Gastroesophageal sphincter (tissue), 4 donors: ENCODE results near the gene C5. TPM values are rescaled to one million over a fixed set of nuclear protein-coding genes. Genes with fewer than 3 reads are reported as not detected.

Experiments used
- ATAC-seq: fragments of 150-250 bp; one replicate; pipeline ENCODE4 v1.9.1; 2016; ENCODE audit warnings: mild to moderate bottlenecking, moderate library complexity
- H3K27ac ChIP-seq, 4 donors: fragments of 200-600 bp; sonication (generic) in 3 of 4; 1 replicate in 3 of 4; 2 replicates in 1 of 4; pipeline ENCODE4 v1.5.1; 2016 to 2019
- H3K27me3 ChIP-seq: fragments of 200-600 bp; sonication (generic); one replicate; pipeline ENCODE4 v1.5.1; 2019
- H3K36me3 ChIP-seq, 2 donors: fragments of 200-600 bp; sonication (generic); one replicate each; pipeline ENCODE4 v1.5.1; 2019; ENCODE audit warnings: control low read depth in 1 of 2
- H3K4me1 ChIP-seq, 3 donors: fragments of 200-600 bp; sonication (generic); 1 replicate in 2 of 3; 2 replicates in 1 of 3; pipeline ENCODE4 v1.5.1; 2016 to 2019; ENCODE audit warnings: control low read depth in 2 of 3
- H3K4me3 ChIP-seq, 2 donors: fragments of 200-600 bp; sonication (generic); one replicate each; pipeline ENCODE4 v1.5.1; 2019; ENCODE audit warnings: mild to moderate bottlenecking in 1 of 2, moderate library complexity in 1 of 2
- H3K9me3 ChIP-seq, 3 donors: fragments of 200-600 bp; sonication (generic); one replicate each; pipeline ENCODE4 v1.5.1; 2017 to 2019; ENCODE audit warnings: control low read depth in 2 of 3
- EP300 ChIP-seq: sonication (generic); formaldehyde crosslinking; IDR thresholded peaks from one replicate; pipeline ENCODE4 v1.6.1; 2017; ENCODE audit warnings: antibody characterized with exemption, mild to moderate bottlenecking
- POLR2A ChIP-seq, 2 donors: fragments of 450-650 bp; IDR thresholded peaks; one replicate each; pipeline ENCODE4 v1.6.1; 2017; ENCODE audit warnings: antibody characterized with exemption in 2 of 2, mild to moderate bottlenecking in 2 of 2, moderate library complexity in 1 of 2
- POLR2AphosphoS5 ChIP-seq: sonication (generic); formaldehyde crosslinking; IDR thresholded peaks from one replicate; pipeline ENCODE4 v1.6.1; 2017; ENCODE audit warnings: antibody characterized with exemption
- WGBS, 2 donors: methylation state at CpG; one replicate each; pipeline ENCODE4 v1.1.5; 2018; ENCODE audit warnings: low coverage in 1 of 2; 5-methylcytosine and 5-hydroxymethylcytosine counted together
- total RNA-seq, 4 donors: library from RNA; depleted of rRNA; stranded (reverse); fragments of >200 nt; gene quantifications; one replicate each; pipeline ENCODE4 v1.1.0, GENCODE V29; 2016
- TF ChIP-seq, protein P1 (sequence below), 4 experiments: fragments of 200-600 bp in 2 of 4; fragments of 450-650 bp in 2 of 4; sonication (generic) in 1 of 4; IDR thresholded peaks; one replicate each; pipeline ENCODE4 v1.5.1; 2017 to 2019; ENCODE audit warnings: antibody characterized with exemption in 4 of 4, mild to moderate bottlenecking in 2 of 4, moderate library complexity in 2 of 4

C5 gene
- total RNA-seq, 4 donors from 2014 or later = 2.7 to 8.9 (median 6.3) TPM

DNA sequence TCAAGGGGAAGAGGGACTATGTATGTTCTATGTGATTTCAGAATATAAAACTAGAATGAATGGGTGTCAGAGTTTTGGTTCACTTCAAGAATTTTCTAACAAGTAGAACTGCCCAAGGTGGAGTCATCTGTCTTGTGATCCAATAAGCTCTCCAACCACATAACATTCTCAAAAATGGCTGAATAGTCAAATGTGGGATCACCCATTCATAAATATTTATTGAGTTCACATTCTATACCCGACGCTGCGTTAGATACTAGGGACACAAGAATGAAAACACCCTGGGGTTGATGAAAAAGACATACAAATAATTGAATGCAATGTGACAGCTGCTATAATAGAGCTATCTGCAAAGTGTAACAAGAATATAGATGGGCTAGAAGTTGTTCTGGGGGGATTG, 88.1 kb downstream of the C5 start:
- WGBS, 2 donors = 83 to 92% methylated on average over 3 of the region's 3 CpGs
- Histone ChIP-seq H3K4me3 (no peak overlapping the region), H3K27ac (no peak overlapping the region), H3K27me3 (no peaks in the 10 kb centered on the region), H3K36me3 (peaks cover 0 to 41% of the 10 kb centered on the region in 2 donors), H3K9me3 (no peaks in the 10 kb centered on the region), H3K4me1 (peaks cover 4 to 19% (median 10%) of the 10 kb centered on the region in 3 donors)
- no peak for TF ChIP-seq POLR2A (IDR thresholded peaks at IDR 0.05)
- ATAC-seq = no peak

DNA sequence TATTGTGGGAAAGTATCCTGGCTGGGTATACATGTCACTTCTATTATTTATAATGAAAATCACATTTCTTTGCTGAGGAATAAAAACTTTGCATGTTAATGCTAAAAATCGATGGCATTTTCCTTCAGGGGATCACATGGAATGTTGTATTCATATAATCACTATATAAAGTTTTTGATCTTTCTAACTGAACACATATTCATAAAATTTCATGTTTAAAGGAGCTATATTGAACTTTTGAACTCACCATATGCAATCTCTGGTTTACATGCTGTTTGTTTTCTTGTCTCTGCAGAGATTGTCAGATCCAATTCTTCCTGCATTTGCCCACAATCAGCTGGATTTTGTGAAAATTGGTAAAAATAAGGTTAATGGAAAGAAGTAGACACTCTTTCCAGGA, 90.1 kb downstream of the C5 start:
- H3K27ac ChIP-seq = no peak overlapping the region
- WGBS, 2 donors = 55 to 61% methylated on average over 1 of the region's 1 CpG
- H3K4me1 ChIP-seq = peaks cover 0 to 1% (median 1%) of the 10 kb centered on the region in 3 donors
- H3K9me3 ChIP-seq = no peaks in the 10 kb centered on the region
- no peaks in the 10 kb centered on the region for H3K27me3 ChIP-seq
- H3K4me3 ChIP-seq = no peak overlapping the region
- TF ChIP-seq POLR2AphosphoS5 (no peak), EP300 (no peak), POLR2A (IDR thresholded peaks at IDR 0.05) (no peak)
- TF ChIP-seq, protein P1, sequence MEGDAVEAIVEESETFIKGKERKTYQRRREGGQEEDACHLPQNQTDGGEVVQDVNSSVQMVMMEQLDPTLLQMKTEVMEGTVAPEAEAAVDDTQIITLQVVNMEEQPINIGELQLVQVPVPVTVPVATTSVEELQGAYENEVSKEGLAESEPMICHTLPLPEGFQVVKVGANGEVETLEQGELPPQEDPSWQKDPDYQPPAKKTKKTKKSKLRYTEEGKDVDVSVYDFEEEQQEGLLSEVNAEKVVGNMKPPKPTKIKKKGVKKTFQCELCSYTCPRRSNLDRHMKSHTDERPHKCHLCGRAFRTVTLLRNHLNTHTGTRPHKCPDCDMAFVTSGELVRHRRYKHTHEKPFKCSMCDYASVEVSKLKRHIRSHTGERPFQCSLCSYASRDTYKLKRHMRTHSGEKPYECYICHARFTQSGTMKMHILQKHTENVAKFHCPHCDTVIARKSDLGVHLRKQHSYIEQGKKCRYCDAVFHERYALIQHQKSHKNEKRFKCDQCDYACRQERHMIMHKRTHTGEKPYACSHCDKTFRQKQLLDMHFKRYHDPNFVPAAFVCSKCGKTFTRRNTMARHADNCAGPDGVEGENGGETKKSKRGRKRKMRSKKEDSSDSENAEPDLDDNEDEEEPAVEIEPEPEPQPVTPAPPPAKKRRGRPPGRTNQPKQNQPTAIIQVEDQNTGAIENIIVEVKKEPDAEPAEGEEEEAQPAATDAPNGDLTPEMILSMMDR (IDR thresholded peaks at IDR 0.05) = no peak
- no peak for ATAC-seq
- H3K36me3 ChIP-seq = peaks cover 0 to 41% of the 10 kb centered on the region in 2 donors

DNA sequence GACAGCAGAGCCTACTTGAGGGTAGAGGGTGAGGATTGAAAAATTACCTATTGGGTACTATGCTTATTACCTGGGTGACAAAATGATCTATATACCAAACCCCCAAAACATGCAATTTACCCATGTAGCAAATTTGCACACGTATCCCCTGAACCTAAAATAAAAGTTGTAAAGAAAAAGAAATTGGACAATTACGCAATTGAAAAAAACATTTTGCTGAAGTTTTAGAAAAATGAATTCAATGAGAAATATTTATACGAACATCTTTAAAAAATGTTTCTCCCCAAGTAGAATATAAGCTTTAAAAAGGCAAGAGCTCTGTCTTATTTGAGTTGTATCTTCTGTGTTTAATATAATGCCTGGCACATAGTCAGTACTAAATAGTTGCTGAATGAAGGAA, 93.2 kb downstream of the C5 start:
- no peaks in the 10 kb centered on the region for H3K27me3 ChIP-seq
- no peaks in the 10 kb centered on the region for H3K9me3 ChIP-seq
- H3K27ac ChIP-seq = no peak overlapping the region
- TF ChIP-seq POLR2AphosphoS5 (no peak), POLR2A (IDR thresholded peaks at IDR 0.05) (no peak), EP300 (no peak)
- TF ChIP-seq, protein P1 (IDR thresholded peaks at IDR 0.05) = no peak
- 86 to 94% methylated on average over 3 of the region's 3 CpGs for WGBS, 2 donors
- no peaks in the 10 kb centered on the region for H3K4me1 ChIP-seq
- no peak for ATAC-seq
- no peak overlapping the region for H3K4me3 ChIP-seq
- H3K36me3 ChIP-seq = peaks cover 0 to 36% of the 10 kb centered on the region in 2 donors

DNA sequence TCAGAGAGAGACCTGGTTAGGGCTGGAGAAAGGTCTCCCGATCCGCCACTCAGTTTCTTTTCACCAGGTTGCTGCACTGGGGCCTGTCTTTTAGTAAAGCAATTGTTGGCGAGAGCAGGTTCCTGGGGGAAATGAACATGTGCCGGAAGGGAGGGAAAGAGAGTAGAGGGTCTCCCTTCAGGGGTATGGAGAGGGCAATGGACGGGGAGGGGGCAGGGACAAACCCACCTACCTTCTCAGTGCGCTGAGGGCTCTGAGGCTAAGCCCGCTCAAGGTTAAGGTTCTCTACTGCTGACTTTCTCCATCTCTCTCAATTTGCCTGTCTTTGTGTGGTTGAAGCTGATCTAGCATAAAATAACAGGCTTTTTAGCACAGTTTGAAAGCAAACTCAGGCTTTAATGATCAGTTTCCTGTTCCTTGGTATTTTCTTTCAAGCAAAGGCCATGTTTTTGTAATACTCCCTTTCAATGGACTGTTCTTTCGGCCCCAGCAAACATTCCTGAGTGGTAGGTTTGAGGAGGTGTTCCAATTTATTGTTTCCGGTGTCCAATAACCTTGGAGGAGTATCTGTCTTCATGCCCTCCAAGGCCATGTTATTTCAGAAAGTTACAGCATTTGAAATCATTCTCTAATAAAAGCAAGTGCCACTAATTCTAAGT, 98.0 kb downstream of the C5 start:
- Histone ChIP-seq H3K27me3 (no peaks in the 10 kb centered on the region), H3K4me3 (no peak overlapping the region), H3K27ac (no peak overlapping the region), H3K4me1 (peaks cover 0 to 7% (median 4%) of the 10 kb centered on the region in 3 donors), H3K36me3 (peaks cover 0 to 13% of the 10 kb centered on the region in 2 donors), H3K9me3 (no peaks in the 10 kb centered on the region)
- TF ChIP-seq POLR2AphosphoS5 (no peak), EP300 (no peak), POLR2A (IDR thresholded peaks at IDR 0.05) (no peak)
- TF ChIP-seq, protein P1 (IDR thresholded peaks at IDR 0.05) = no peak
- ATAC-seq = no peak
- WGBS, 2 donors = 90 to 93% methylated on average over 5 to 9 of the region's 9 CpGs

DNA sequence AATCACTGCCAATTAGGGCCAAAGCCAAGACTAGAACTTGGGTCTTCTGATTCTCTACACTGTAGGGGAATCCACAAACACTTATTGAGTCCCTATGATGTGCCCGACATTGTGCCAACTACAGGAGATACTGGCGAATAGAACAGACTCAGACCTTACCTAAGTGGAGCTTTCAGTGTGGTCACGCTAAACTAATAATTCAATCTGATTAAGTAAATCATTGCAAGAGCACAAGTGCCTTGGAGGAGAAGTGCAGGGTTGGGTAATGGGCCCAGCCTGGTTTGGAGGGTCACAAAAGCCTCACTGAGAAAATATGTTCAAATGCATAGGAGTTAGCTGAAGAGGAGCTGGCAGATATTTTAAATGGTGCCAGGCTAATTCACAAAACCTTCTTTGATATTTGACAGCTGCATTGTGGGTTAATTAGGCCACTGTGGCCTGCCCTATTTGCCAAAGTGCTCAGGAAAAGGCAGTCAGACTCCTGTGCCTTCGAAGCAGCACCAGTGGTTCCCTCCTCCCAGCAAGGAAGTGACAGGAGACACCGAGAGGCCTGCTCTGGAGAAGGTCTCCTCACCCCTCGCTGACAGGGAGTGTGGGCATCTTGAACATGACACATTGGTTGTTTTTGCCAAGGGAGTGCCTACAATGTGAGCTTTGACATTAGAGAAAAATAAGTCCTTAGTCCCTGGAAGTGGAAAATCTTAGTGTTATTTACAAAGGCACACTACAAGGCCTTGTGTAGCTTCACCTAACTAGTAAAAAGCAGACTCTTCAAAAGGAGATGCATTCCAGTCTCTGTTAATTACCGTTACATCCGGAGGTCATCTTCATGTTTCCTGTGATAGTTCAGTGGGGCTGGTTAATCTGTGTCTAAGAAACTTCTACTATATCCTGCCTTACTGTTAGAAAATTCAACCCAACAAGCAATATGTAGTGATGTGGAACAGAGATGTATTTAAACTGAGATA, 99.4 kb downstream of the C5 start:
- Histone ChIP-seq H3K27ac (peak overlapping the region; percentile 39 to 68 (median 64)), H3K4me1 (peaks cover 0 to 7% (median 4%) of the 10 kb centered on the region in 3 donors), H3K9me3 (no peaks in the 10 kb centered on the region), H3K27me3 (no peaks in the 10 kb centered on the region), H3K4me3 (no peak overlapping the region), H3K36me3 (peaks cover 0 to 13% of the 10 kb centered on the region in 2 donors)
- WGBS, 2 donors = 55 to 60% methylated on average over 5 to 8 of the region's 8 CpGs
- TF ChIP-seq POLR2A (IDR thresholded peaks at IDR 0.05) (no peak), POLR2AphosphoS5 (peak; percentile 7), EP300 (no peak)
- TF ChIP-seq, protein P1 (IDR thresholded peaks at IDR 0.05) = no peak
- ATAC-seq = peak; percentile 73
